HepG2 (cell line): Measurements from ENCODE around the gene LIMS2. TPM values are rescaled to one million over a fixed set of nuclear protein-coding genes. Genes with fewer than 3 reads are reported as not detected.
A peak's percentile ranks its signal among the peaks of the same experiment; 100 is the strongest.

Source experiments
- CC2D1A ChIP-seq: sonication (generic); formaldehyde crosslinking; IDR thresholded peaks from 2 replicates; pipeline ENCODE4 v1.8.1; 2023; ENCODE audit warnings: mild to moderate bottlenecking, missing genetic modification reagents
- ETV5 ChIP-seq: IDR thresholded peaks from 2 replicates; pipeline ENCODE4 v1.6.1; 2018; ENCODE audit warnings: missing biosample characterization, missing genetic modification reagents, inconsistent platforms, borderline replicate concordance
- FOXJ3 ChIP-seq: sonication (generic); formaldehyde crosslinking; IDR thresholded peaks from 2 replicates; pipeline ENCODE4 v1.4.0; 2020; ENCODE audit warnings: missing genetic modification reagents, mild to moderate bottlenecking, borderline replicate concordance
- FOXK1 ChIP-seq: sonication (generic); formaldehyde crosslinking; IDR thresholded peaks from 2 replicates; pipeline ENCODE4 v1.4.0; 2020; ENCODE audit warnings: low read depth, missing genetic modification reagents, borderline replicate concordance
- HNRNPH1 ChIP-seq: fragments of 200-400 bp; formaldehyde crosslinking; optimal IDR thresholded peaks from 2 replicates; pipeline ENCODE3; 2017; ENCODE audit warnings: mild to moderate bottlenecking, low read depth, low read length
- HOXA3 ChIP-seq: sonication (generic); formaldehyde crosslinking; IDR thresholded peaks from 2 replicates; pipeline ENCODE4 v1.5.0; 2020; ENCODE audit warnings: missing genetic modification reagents
- ISX ChIP-seq: sonication (generic); formaldehyde crosslinking; conservative IDR thresholded peaks from 2 replicates; pipeline ENCODE4 v1.5.0; 2020; ENCODE audit warnings: missing genetic modification reagents
- PRMT3 ChIP-seq: sonication (generic); formaldehyde crosslinking; IDR thresholded peaks from 2 replicates; pipeline ENCODE4 v1.8.1; 2022; ENCODE audit warnings: low read depth, mild to moderate bottlenecking, moderate library complexity, missing genetic modification reagents, borderline replicate concordance
- RBFOX2 ChIP-seq: fragments of 200-400 bp; formaldehyde crosslinking; IDR thresholded peaks from 2 replicates; pipeline ENCODE4 v1.6.1; 2017; ENCODE audit warnings: low read depth, mild to moderate bottlenecking, low read length
- REXO4 ChIP-seq: sonication (generic); formaldehyde crosslinking; IDR thresholded peaks from 2 replicates; pipeline ENCODE4 v1.8.0; 2022; ENCODE audit warnings: missing genetic modification reagents, mild to moderate bottlenecking, borderline replicate concordance
- SP1 ChIP-seq, 2 experiments: fragments of 450-650 bp in 1 of 2; sonication (generic) in 1 of 2; formaldehyde crosslinking in 1 of 2; IDR thresholded peaks; 2 replicates each; pipeline versions ENCODE4 v1.4.0 to v1.6.1; 2016 to 2020; ENCODE audit warnings: missing genetic modification reagents in 1 of 2
- TOE1 ChIP-seq: sonication (generic); formaldehyde crosslinking; IDR thresholded peaks from 2 replicates; pipeline ENCODE4 v1.4.0; 2020; ENCODE audit warnings: mild to moderate bottlenecking, missing genetic modification reagents
- XBP1 ChIP-seq: sonication (generic); formaldehyde crosslinking; IDR thresholded peaks from 2 replicates; pipeline ENCODE4 v1.5.0; 2020; ENCODE audit warnings: missing genetic modification reagents
- ZBTB37 ChIP-seq: sonication (generic); formaldehyde crosslinking; IDR thresholded peaks from 2 replicates; pipeline ENCODE4 v1.4.0; 2020; ENCODE audit warnings: mild to moderate bottlenecking, missing genetic modification reagents
- ZNF317 ChIP-seq: sonication (generic); formaldehyde crosslinking; IDR thresholded peaks from 2 replicates; pipeline ENCODE4 v1.5.0; 2020; ENCODE audit warnings: mild to moderate bottlenecking, missing genetic modification reagents
- ZNF382 ChIP-seq: sonication (generic); formaldehyde crosslinking; IDR thresholded peaks from 2 replicates; pipeline ENCODE4 v1.5.0; 2020; ENCODE audit warnings: missing genetic modification reagents, mild to moderate bottlenecking, borderline replicate concordance
- ZNF510 ChIP-seq: sonication (generic); formaldehyde crosslinking; IDR thresholded peaks from 2 replicates; pipeline ENCODE4 v1.4.0; 2020; ENCODE audit warnings: low read depth, mild to moderate bottlenecking, missing genetic modification reagents
- ZNF616 ChIP-seq: sonication (generic); formaldehyde crosslinking; IDR thresholded peaks from 2 replicates; pipeline ENCODE4 v1.5.0; 2020; ENCODE audit warnings: low read depth, mild to moderate bottlenecking, missing genetic modification reagents
- ZNF737 ChIP-seq: sonication (generic); formaldehyde crosslinking; IDR thresholded peaks from 2 replicates; pipeline ENCODE4 v1.5.0; 2020; ENCODE audit warnings: missing genetic modification reagents, mild to moderate bottlenecking, borderline replicate concordance
- ZNF768 ChIP-seq: sonication (generic); formaldehyde crosslinking; IDR thresholded peaks from 2 replicates; pipeline ENCODE4 v1.4.0; 2020; ENCODE audit warnings: missing genetic modification reagents
- polyA plus RNA-seq, 8 experiments: library from polyadenylated mRNA; depleted of rRNA in 3 of 8; stranded (reverse) in 7 of 8; unstranded in 1 of 8; fragments of >200 nt; fragmentation: Illumina TruSeq in 4 of 8; extraction: Trizol in 4 of 8; gene quantifications; 2 replicates each; pipeline versions ENCODE4 v1.2.1 to v1.2.3, GENCODE V29; 2011 to 2016; ENCODE audit warnings: low read depth in 4 of 8, missing spikeins in 1 of 8, mixed read lengths in 1 of 8; ENCODE audit not compliant: insufficient read depth in 1 of 8
- total RNA-seq, 5 experiments: library from RNA; depleted of rRNA; stranded (reverse); fragments of >200 nt; fragmentation: Illumina TruSeq; extraction: Trizol; gene quantifications; 2 replicates each; pipeline ENCODE4 v1.2.3, GENCODE V29; 2016; ENCODE audit warnings: low read depth in 1 of 5
- TF ChIP-seq, protein P1 (sequence below): sonication (generic); formaldehyde crosslinking; IDR thresholded peaks from 2 replicates; pipeline ENCODE4 v1.4.0; 2020; ENCODE audit warnings: missing genetic modification reagents
- TF ChIP-seq, protein P2 (sequence below): IDR thresholded peaks from 2 replicates; pipeline ENCODE4 v1.6.1; 2016; ENCODE audit warnings: missing compliant biosample characterization, missing genetic modification reagents, borderline replicate concordance
- TF ChIP-seq, protein P3 (sequence below): sonication (generic); formaldehyde crosslinking; IDR thresholded peaks from 2 replicates; pipeline ENCODE4 v1.4.0; 2020; ENCODE audit warnings: missing genetic modification reagents, borderline replicate concordance

LIMS2 gene
- total and polyA plus RNA-seq, 2 of the 13 experiments (the other 11 are each of a cell fraction or from before 2014, with no cell fraction given): 1.0 to 1.9 TPM

DNA sequence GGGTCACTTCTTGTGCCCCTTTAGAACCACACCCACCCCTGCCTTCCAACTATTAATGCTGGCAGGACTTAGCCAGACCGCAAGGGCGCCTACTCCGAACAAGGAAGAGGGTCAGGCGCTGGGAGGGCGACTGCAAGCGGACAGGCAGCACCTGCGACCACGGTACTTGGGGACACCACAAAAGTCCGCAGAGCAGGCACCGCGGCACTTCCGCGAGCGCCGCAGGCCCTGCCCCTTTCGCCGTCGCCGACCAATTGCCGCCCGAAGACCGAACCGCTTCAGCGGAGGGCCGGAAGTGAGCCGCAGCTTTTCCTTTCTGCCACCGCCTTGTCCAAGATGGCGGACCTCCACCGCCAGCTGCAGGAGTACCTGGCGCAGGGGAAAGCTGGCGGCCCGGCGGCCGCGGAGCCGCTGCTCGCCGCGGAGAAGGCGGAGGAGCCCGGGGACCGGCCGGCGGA is 25.9 kb upstream of the LIMS2 start, which contains the start of gene SFT2D3 (continued):
- TF ChIP-seq, protein P1, sequence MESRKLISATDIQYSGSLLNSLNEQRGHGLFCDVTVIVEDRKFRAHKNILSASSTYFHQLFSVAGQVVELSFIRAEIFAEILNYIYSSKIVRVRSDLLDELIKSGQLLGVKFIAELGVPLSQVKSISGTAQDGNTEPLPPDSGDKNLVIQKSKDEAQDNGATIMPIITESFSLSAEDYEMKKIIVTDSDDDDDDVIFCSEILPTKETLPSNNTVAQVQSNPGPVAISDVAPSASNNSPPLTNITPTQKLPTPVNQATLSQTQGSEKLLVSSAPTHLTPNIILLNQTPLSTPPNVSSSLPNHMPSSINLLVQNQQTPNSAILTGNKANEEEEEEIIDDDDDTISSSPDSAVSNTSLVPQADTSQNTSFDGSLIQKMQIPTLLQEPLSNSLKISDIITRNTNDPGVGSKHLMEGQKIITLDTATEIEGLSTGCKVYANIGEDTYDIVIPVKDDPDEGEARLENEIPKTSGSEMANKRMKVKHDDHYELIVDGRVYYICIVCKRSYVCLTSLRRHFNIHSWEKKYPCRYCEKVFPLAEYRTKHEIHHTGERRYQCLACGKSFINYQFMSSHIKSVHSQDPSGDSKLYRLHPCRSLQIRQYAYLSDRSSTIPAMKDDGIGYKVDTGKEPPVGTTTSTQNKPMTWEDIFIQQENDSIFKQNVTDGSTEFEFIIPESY (CRISPR knock-in tag): peak; percentile 66; the same call in 1 of the 2 replicates
- peak; percentile 78 for TF ChIP-seq ZNF510 (CRISPR knock-in tag)
- TF ChIP-seq, protein P2, sequence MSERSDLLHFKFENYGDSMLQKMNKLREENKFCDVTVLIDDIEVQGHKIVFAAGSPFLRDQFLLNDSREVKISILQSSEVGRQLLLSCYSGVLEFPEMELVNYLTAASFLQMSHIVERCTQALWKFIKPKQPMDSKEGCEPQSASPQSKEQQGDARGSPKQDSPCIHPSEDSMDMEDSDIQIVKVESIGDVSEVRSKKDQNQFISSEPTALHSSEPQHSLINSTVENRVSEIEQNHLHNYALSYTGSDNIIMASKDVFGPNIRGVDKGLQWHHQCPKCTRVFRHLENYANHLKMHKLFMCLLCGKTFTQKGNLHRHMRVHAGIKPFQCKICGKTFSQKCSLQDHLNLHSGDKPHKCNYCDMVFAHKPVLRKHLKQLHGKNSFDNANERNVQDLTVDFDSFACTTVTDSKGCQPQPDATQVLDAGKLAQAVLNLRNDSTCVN (CRISPR knock-in tag): no peak; the same call in 1 of the 2 replicates
- no peak; the same call in 1 of the 2 replicates for TF ChIP-seq ZBTB37 (CRISPR knock-in tag)
- TF ChIP-seq ZNF382 (CRISPR knock-in tag): no peak
- TF ChIP-seq ZNF616: no peak; the same call in 1 of the 2 replicates
- no peak for TF ChIP-seq CC2D1A
- TF ChIP-seq SP1 (IDR thresholded peaks at IDR 0.05): no peak
- peak; percentile 88 for TF ChIP-seq SP1 (CRISPR knock-in tag; IDR thresholded peaks at IDR 0.05)
- TF ChIP-seq, protein P3, sequence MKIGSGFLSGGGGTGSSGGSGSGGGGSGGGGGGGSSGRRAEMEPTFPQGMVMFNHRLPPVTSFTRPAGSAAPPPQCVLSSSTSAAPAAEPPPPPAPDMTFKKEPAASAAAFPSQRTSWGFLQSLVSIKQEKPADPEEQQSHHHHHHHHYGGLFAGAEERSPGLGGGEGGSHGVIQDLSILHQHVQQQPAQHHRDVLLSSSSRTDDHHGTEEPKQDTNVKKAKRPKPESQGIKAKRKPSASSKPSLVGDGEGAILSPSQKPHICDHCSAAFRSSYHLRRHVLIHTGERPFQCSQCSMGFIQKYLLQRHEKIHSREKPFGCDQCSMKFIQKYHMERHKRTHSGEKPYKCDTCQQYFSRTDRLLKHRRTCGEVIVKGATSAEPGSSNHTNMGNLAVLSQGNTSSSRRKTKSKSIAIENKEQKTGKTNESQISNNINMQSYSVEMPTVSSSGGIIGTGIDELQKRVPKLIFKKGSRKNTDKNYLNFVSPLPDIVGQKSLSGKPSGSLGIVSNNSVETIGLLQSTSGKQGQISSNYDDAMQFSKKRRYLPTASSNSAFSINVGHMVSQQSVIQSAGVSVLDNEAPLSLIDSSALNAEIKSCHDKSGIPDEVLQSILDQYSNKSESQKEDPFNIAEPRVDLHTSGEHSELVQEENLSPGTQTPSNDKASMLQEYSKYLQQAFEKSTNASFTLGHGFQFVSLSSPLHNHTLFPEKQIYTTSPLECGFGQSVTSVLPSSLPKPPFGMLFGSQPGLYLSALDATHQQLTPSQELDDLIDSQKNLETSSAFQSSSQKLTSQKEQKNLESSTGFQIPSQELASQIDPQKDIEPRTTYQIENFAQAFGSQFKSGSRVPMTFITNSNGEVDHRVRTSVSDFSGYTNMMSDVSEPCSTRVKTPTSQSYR (CRISPR knock-in tag): peak; percentile 37; the same call in 1 of the 2 replicates
- no peak for TF ChIP-seq ZNF737 (CRISPR knock-in tag)
- TF ChIP-seq TOE1 (CRISPR knock-in tag): no peak
- peak; percentile 97 for TF ChIP-seq RBFOX2
- TF ChIP-seq ZNF317 (CRISPR knock-in tag): peak; percentile 84
- TF ChIP-seq FOXJ3 (CRISPR knock-in tag): no peak
- no peak; the same call in 1 of the 2 replicates for TF ChIP-seq FOXK1 (CRISPR knock-in tag)
- TF ChIP-seq ISX: 0 out of 2 replicates have a peak, but pooled peaks have one; percentile 43
- no peak for TF ChIP-seq HNRNPH1
- no peak for TF ChIP-seq PRMT3
- peak; percentile 90 for TF ChIP-seq ETV5 (CRISPR knock-in tag)
- TF ChIP-seq XBP1 (CRISPR knock-in tag): peak; percentile 88; the same call in 1 of the 2 replicates
- peak; percentile 51 for TF ChIP-seq ZNF768
- no peak for TF ChIP-seq REXO4 (CRISPR knock-in tag)
- peak; percentile 92; the same call in 1 of the 2 replicates for TF ChIP-seq HOXA3
